Measurements from ENCODE around the gene EOLA1.
A peak's percentile ranks its signal among the peaks of the same experiment; 100 is the strongest.

DNA sequence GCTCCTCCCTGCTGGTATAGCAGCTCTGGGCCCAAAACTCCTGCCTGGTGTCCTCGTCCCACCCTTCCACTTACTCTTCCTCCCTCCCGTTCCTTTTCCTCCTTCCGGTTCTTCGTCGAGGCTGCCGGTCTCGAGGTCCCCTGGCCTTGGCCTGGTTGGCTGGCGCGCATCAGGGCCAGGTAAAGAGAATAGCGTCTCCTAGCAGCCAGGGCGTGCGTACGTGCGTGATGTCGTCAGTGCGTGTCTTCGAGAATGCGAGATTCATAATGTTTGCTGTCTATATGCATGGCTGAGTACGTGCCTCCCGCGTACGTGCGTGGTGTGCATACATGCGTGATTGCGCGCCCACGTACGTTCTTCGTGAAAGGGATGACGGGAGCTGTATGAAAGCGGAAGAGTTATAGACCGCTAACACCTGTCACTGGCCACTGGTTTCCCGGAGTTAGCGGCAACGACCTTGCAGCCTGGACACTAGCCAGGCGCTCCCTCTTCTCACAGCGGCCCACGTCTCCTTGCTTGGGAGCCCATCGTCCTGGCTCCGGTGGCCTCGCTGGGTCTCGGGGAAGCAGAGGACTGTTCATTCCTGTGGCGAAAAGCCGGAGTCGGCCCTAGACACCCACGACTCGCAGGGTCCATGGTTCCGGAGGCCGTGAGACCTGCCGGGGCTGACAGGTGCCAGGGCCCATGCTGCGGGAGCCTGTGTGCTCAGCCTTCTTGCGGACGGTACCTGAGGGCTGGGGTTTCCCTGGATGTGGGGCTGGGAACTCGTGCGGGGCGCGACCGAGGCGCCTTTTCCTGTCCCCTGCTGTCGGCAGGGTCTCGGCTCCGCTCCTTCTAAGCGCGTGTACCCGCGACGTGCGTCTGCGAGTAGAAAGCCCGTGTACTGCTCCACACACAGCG lies at the start of gene EOLA1:
- TF ChIP-seq, protein P1, sequence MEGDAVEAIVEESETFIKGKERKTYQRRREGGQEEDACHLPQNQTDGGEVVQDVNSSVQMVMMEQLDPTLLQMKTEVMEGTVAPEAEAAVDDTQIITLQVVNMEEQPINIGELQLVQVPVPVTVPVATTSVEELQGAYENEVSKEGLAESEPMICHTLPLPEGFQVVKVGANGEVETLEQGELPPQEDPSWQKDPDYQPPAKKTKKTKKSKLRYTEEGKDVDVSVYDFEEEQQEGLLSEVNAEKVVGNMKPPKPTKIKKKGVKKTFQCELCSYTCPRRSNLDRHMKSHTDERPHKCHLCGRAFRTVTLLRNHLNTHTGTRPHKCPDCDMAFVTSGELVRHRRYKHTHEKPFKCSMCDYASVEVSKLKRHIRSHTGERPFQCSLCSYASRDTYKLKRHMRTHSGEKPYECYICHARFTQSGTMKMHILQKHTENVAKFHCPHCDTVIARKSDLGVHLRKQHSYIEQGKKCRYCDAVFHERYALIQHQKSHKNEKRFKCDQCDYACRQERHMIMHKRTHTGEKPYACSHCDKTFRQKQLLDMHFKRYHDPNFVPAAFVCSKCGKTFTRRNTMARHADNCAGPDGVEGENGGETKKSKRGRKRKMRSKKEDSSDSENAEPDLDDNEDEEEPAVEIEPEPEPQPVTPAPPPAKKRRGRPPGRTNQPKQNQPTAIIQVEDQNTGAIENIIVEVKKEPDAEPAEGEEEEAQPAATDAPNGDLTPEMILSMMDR (IDR thresholded peaks at IDR 0.05) = no peak
- TF ChIP-seq POLR2A (IDR thresholded peaks at IDR 0.05) (peak; percentile 85), POLR2AphosphoS5 (IDR thresholded peaks at IDR 0.05) (peak; percentile 70 to 87 (median 87))

All from transverse colon (tissue), 4 donors.